H9 (cell line): ENCODE results near the gene PTCH1. TPM values are rescaled to one million over a fixed set of nuclear protein-coding genes. Genes with fewer than 3 reads are reported as not detected.

Source experiments
- DNase-seq: peaks from one replicate; pipeline ENCODE4 v3.0.0-alpha.2; 2017
- H2AFZ ChIP-seq: one replicate; pipeline ENCODE4 v1.6.1; 2013; ENCODE audit warnings: mild to moderate bottlenecking, low read length, control low read depth, moderate library complexity
- H2AK5ac ChIP-seq: 2 replicates; pipeline ENCODE4 v1.6.1; 2013; ENCODE audit warnings: low read length, control low read depth, mixed read lengths; ENCODE audit not compliant: insufficient read length
- H2BK120ac ChIP-seq: one replicate; pipeline ENCODE4 v1.6.1; 2013; ENCODE audit warnings: low read depth, mild to moderate bottlenecking, low read length, control low read depth, inconsistent platforms; ENCODE audit not compliant: poor library complexity, severe bottlenecking
- H2BK12ac ChIP-seq: 2 replicates; pipeline ENCODE4 v1.6.1; 2013; ENCODE audit warnings: low read length, control low read depth, mixed read lengths, low read depth; ENCODE audit not compliant: insufficient read length
- H2BK15ac ChIP-seq: 2 replicates; pipeline ENCODE4 v1.6.1; 2013; ENCODE audit warnings: low read depth, low read length, control low read depth
- H2BK20ac ChIP-seq: one replicate; pipeline ENCODE4 v1.6.1; 2013; ENCODE audit warnings: low read depth, mild to moderate bottlenecking, low read length, control low read depth, inconsistent platforms; ENCODE audit not compliant: poor library complexity, severe bottlenecking
- H2BK5ac ChIP-seq: 2 replicates; pipeline ENCODE4 v1.6.1; 2013; ENCODE audit warnings: low read length, control low read depth, mixed read lengths; ENCODE audit not compliant: insufficient read length
- H3K14ac ChIP-seq: 2 replicates; pipeline ENCODE4 v1.6.1; 2013; ENCODE audit warnings: low read length, control low read depth; ENCODE audit not compliant: insufficient read depth
- H3K18ac ChIP-seq: 2 replicates; pipeline ENCODE4 v1.6.1; 2013; ENCODE audit warnings: low read depth, mild to moderate bottlenecking, mixed read lengths, low read length, control low read depth; ENCODE audit not compliant: insufficient read length
- H3K23ac ChIP-seq: 2 replicates; pipeline ENCODE4 v1.6.1; 2013; ENCODE audit warnings: low read length, control low read depth, mixed read lengths, low read depth; ENCODE audit not compliant: insufficient read length
- H3K23me2 ChIP-seq: 2 replicates; pipeline ENCODE4 v1.6.1; 2013; ENCODE audit warnings: low read depth, mild to moderate bottlenecking, mixed read lengths, low read length, control low read depth; ENCODE audit not compliant: insufficient read length, poor library complexity, severe bottlenecking
- H3K27ac ChIP-seq: 2 replicates; pipeline ENCODE4 v1.5.1; 2013; ENCODE audit warnings: low read length, control low read depth, mixed read lengths, low read depth; ENCODE audit not compliant: insufficient read length
- H3K27me3 ChIP-seq: 2 replicates; pipeline ENCODE4 v1.6.1; 2013; ENCODE audit warnings: low read length, control low read depth, inconsistent platforms; ENCODE audit not compliant: insufficient read depth
- H3K4ac ChIP-seq: 2 replicates; pipeline ENCODE4 v1.6.1; 2013; ENCODE audit warnings: low read depth, mild to moderate bottlenecking, control low read depth, inconsistent platforms, low read length, moderate library complexity
- H3K4me1 ChIP-seq: 2 replicates; pipeline ENCODE4 v1.6.1; 2013; ENCODE audit warnings: low read length, control low read depth, inconsistent platforms; ENCODE audit not compliant: insufficient read depth
- H3K4me2 ChIP-seq: 2 replicates; pipeline ENCODE4 v1.6.1; 2013; ENCODE audit warnings: low read length, control low read depth, mixed read lengths; ENCODE audit not compliant: insufficient read length, insufficient read depth
- H3K56ac ChIP-seq: 2 replicates; pipeline ENCODE4 v1.6.1; 2013; ENCODE audit warnings: low read depth, mild to moderate bottlenecking, mixed read lengths, low read length, control low read depth; ENCODE audit not compliant: insufficient read length
- H3K79me1 ChIP-seq: 2 replicates; pipeline ENCODE4 v1.6.1; 2013; ENCODE audit warnings: low read depth, mild to moderate bottlenecking, moderate library complexity, low read length, control low read depth, inconsistent platforms; ENCODE audit not compliant: insufficient read depth, poor library complexity, severe bottlenecking
- H3K79me2 ChIP-seq: 2 replicates; pipeline ENCODE4 v1.6.1; 2013; ENCODE audit warnings: low read length, control low read depth, inconsistent platforms; ENCODE audit not compliant: insufficient read depth
- H3K9ac ChIP-seq: 2 replicates; pipeline ENCODE4 v1.6.1; 2013; ENCODE audit warnings: low read length, control low read depth, mixed read lengths; ENCODE audit not compliant: insufficient read length; ENCODE audit errors: extremely low read depth
- H3K9me3 ChIP-seq: one replicate; pipeline ENCODE4 v1.6.1; 2013; ENCODE audit warnings: low read depth, low read length, inconsistent platforms; ENCODE audit not compliant: control insufficient read depth
- H3T11ph ChIP-seq: one replicate; pipeline ENCODE4 v1.6.1; 2013; ENCODE audit warnings: mild to moderate bottlenecking, low read length, control low read depth, inconsistent platforms
- H4K20me1 ChIP-seq: one replicate; pipeline ENCODE4 v1.6.1; 2013; ENCODE audit not compliant: control insufficient read depth, insufficient read length, insufficient read depth
- H4K5ac ChIP-seq: 2 replicates; pipeline ENCODE4 v1.6.1; 2013; ENCODE audit warnings: low read depth, mild to moderate bottlenecking, mixed read lengths, low read length, control low read depth; ENCODE audit not compliant: insufficient read length
- H4K8ac ChIP-seq: replicated peaks from 2 replicates; pipeline ENCODE4 v1.6.1; 2013; ENCODE audit warnings: low read length, control low read depth, mixed read lengths, low read depth; ENCODE audit not compliant: insufficient read length
- H4K91ac ChIP-seq: 2 replicates; pipeline ENCODE4 v1.6.1; 2013; ENCODE audit warnings: low read depth, mild to moderate bottlenecking, moderate library complexity, mixed read lengths, low read length, control low read depth; ENCODE audit not compliant: insufficient read length
- H3K27ac Mint-ChIP-seq, 3 experiments: 2 replicates in 2 of 3; 3 replicates in 1 of 3; pipeline ENCODE4 v1.8.0; 2020 to 2021; ENCODE audit warnings: mixed read lengths in 3 of 3, mild to moderate bottlenecking in 1 of 3, moderate library complexity in 1 of 3
- H3K27me3 Mint-ChIP-seq: 2 replicates; pipeline ENCODE4 v1.8.0; 2021; ENCODE audit warnings: low read depth, mild to moderate bottlenecking, moderate library complexity, mixed read lengths
- H3K36me3 Mint-ChIP-seq, 3 experiments: 2 replicates in 2 of 3; 3 replicates in 1 of 3; pipeline ENCODE4 v1.8.0; 2020 to 2021; ENCODE audit warnings: low read depth in 3 of 3, mixed read lengths in 3 of 3; ENCODE audit not compliant: insufficient read depth in 1 of 3
- H3K4me1 Mint-ChIP-seq, 2 experiments: 2 replicates each; pipeline ENCODE4 v1.8.0; 2020; ENCODE audit warnings: mixed read lengths in 2 of 2
- H3K4me3 Mint-ChIP-seq, 2 experiments: 2 replicates in 1 of 2; 3 replicates in 1 of 2; pipeline ENCODE4 v1.8.0; 2020 to 2021; ENCODE audit warnings: mild to moderate bottlenecking in 2 of 2, mixed read lengths in 2 of 2, moderate library complexity in 1 of 2
- H3K9me3 Mint-ChIP-seq, 2 experiments: 2 replicates in 1 of 2; 3 replicates in 1 of 2; pipeline ENCODE4 v1.8.0; 2020; ENCODE audit warnings: mild to moderate bottlenecking in 2 of 2, mixed read lengths in 2 of 2, moderate library complexity in 1 of 2
- CTCF ChIP-seq: fragments of 200-600 bp; sonication (generic); conservative IDR thresholded peaks from 3 replicates; pipeline ENCODE4 v1.8.0; 2021; ENCODE audit warnings: antibody characterized with exemption, mild to moderate bottlenecking
- WGBS: extraction: QIAGEN DNeasy Blood & Tissue Kit; methylation state at CpG from one replicate; pipeline ENCODE4 v1.1.7; 2013; ENCODE audit warnings: missing lambda C conversion rate, low lambda C conversion rate, mixed read lengths; ENCODE audit not compliant: insufficient read length; ENCODE audit errors: extremely low coverage; 5-methylcytosine and 5-hydroxymethylcytosine counted together
- total RNA-seq: library from RNA; stranded (reverse); gene quantifications from 2 replicates; pipeline ENCODE4 v1.2.1, GENCODE V29; 2021

PTCH1 gene
- total RNA-seq, 1 experiment from 2014 or later = 9.1 TPM

- no peak overlapping the region for H3T11ph ChIP-seq
- H3K9me3 Mint-ChIP-seq = peaks cover 0 to 4% of the 10 kb centered on the region in 2 experiments; a peak in 2 of 5 replicates
- H3K4me3 Mint-ChIP-seq = no peak overlapping the region
- no peak overlapping the region for H3K27ac ChIP-seq
- no peak overlapping the region for H4K5ac ChIP-seq
- no peak overlapping the region for H3K56ac ChIP-seq
- TF ChIP-seq CTCF = no peak
- H3K27me3 ChIP-seq = no peaks in the 10 kb centered on the region
- peaks cover 2% of the 10 kb centered on the region; the same call in 1 of the 2 replicates for H3K4me1 ChIP-seq
- no peak for DNase-seq
- no peak overlapping the region for H3K14ac ChIP-seq
- H2BK120ac ChIP-seq = no peak overlapping the region
- H3K18ac ChIP-seq = no peak overlapping the region
- no peak overlapping the region for H3K4me2 ChIP-seq
- no peak overlapping the region for H4K8ac ChIP-seq
- H3K23me2 ChIP-seq = no peaks in the 10 kb centered on the region
- H2BK15ac ChIP-seq = no peak overlapping the region
- H2BK12ac ChIP-seq = no peak overlapping the region
- no peak overlapping the region for H2AK5ac ChIP-seq
- no peaks in the 10 kb centered on the region; the same call in 1 of the 2 replicates for H3K27me3 Mint-ChIP-seq
- H3K79me2 ChIP-seq = no peaks in the 10 kb centered on the region
- H3K36me3 Mint-ChIP-seq = no peaks in the 10 kb centered on the region; a peak in 1 of 7 replicates
- no peaks in the 10 kb centered on the region for H3K79me1 ChIP-seq
- WGBS = no CpG with 5 or more reads among the region's 1 CpG
- no peak overlapping the region for H3K23ac ChIP-seq
- no peaks in the 10 kb centered on the region for H3K9me3 ChIP-seq
- peaks cover 9 to 20% of the 10 kb centered on the region in 2 experiments for H3K4me1 Mint-ChIP-seq
- H3K4ac ChIP-seq = no peak overlapping the region
- no peak overlapping the region for H3K9ac ChIP-seq
- H2AFZ ChIP-seq = no peak overlapping the region
- H2BK20ac ChIP-seq = no peak overlapping the region
- H2BK5ac ChIP-seq = no peak overlapping the region
- peak overlapping the region in 1 of 3 experiments; percentile 7; a peak in 1 of 7 replicates for H3K27ac Mint-ChIP-seq
- H4K91ac ChIP-seq = no peak overlapping the region
- H4K20me1 ChIP-seq = no peaks in the 10 kb centered on the region
Observed at GRCh38 chr9:95407524-95407923, 109.2 kb downstream of the PTCH1 start.
